Measurements from ENCODE around the gene TIMM17A.
A peak's percentile ranks its signal among the peaks of the same experiment; 100 is the strongest.

The TIMM17A gene

DNA sequence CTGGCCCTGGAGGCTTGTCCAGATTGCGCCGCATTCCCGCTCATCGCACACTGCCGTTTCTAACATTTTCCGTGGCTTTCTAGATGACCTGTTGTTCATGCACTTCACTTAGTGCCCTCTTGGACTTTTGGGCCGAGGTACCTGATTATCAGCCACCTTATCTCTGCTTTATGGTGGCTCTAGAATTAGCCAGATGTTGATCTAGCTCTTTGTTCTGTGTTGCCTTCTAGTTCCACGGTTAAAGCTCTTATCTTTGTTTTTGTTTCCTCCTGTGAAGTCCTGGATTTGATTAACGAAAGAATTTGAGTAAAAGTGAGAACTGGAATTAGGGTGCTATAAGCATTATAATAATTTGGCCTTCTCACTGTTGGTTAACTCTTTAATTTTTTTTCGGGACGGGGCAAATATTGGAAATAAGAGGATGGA is 28.1 kb downstream of the TIMM17A start:
- DNase-seq (ENCODE audit: low spot score) = no peak

- no peak for DNase-seq (ENCODE audit: low spot score)
Measured at GRCh38 chr1:201984446-201984845, 29.1 kb downstream of the TIMM17A start.

DNA sequence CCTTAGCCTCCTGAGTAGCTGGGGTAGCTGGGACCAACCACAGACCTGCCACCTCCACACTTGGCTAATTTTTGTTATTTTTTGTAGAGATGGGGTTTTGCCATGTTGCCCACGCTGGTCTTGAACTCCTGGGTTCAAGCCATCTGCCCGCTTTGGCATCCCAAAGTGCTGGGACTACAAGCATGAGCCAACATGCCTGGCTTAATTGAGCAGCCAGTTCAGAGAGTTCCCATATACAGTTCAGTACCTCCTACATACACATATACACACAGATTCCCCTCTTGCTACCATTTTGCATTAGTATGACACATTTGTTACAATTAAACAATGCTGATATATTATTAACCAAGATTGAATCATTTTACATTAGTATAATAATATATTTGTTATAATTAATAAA is 30.1 kb downstream of the TIMM17A start:
- no peak for DNase-seq (ENCODE audit: low spot score)

GRCh38 chr1:201988601-201989000 is 33.3 kb downstream of the TIMM17A start:
- no peak for DNase-seq (ENCODE audit: low spot score)

DNA sequence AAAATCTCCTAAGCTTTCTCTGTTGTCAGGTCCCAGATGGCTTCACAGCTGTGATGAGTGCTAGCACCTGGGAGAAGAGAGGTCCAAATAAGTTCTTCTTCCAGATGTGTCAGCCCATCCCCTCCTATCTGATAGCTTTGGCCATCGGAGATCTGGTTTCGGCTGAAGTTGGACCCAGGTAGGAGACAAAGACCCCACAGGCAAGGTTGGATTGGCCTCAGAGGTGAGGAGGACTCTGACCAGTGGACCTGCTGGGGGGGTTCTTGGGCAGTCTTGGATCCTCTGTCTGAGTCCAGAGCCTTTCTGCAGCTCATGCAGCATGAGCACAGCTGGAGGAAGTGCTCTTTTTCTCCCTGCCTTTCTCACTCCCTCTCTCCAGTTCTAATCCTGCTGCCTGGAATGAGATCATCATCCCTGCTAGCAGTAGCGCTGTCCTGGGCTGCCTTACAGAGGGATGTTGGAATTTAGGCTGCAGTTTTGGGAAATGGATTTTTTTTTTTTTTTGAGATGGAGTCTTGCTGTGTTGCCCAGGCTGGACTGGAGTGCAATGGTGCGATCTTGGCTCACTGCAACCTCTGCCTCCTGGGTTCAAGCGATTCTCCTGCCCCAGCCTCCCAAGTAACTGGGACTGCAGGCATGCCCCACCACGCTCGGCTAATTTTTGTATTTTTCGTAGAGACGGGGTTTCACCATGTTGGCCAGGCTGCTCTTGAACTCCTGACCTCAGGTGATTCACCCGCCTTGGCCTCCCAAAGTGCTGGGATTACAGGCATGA is 34.2 kb downstream of the TIMM17A start:
- DNase-seq (ENCODE audit: low spot score) = no peak

DNA sequence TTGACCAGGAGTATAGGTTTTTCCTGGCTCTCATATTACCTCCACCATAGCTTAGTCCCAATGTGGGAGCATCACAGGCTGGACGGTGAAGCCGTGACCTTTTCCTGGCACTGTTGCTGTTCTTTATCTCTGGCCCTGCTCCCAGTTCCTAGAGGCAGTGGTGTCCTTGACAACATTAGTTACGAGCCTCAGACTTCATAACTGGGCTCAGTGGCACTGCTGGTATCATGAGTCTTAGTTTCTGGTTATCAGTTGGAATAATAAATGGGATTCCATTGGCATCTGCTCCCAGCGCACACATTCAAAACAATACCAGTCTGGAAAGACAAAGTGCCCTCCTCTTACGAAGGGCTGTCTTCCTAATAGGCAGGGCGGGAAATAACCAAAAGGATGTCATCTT is 35.1 kb downstream of the TIMM17A start:
- no peak for DNase-seq (ENCODE audit: low spot score)

DNA sequence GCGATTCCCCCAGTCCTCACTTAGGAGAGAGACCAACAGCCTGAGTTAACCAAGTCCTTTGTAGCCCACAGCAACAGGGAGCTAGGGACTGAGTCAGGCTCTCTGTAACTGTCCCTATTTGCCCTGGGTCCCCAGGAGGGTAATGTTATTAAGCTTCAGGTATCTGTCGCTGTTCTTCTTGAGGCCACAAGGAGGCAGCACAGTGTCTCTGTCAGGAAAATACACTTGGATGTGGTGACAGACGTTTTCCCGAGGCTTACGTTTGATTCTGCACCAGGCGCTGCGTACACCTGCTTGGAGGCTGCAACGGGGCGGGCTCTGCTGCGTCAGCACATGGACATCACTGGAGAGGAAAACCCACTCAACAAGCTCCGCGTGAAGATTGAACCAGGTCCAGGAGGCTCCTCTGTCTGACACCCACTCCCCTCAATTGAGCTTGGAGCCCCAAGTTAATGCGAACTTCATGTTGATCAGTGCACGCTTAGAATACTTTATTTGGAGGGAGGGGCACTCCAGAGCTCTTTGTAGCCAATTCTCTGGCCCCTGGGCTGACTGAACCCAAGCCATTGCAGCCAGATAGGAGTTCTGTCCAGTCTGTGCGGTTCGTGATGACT is 44.4 kb downstream of the TIMM17A start:
- DNase-seq (ENCODE audit: low spot score) = peak; percentile 72

- no peak for DNase-seq (ENCODE audit: low spot score)
Measured at GRCh38 chr1:202002507-202002906, 47.2 kb downstream of the TIMM17A start.

DNA sequence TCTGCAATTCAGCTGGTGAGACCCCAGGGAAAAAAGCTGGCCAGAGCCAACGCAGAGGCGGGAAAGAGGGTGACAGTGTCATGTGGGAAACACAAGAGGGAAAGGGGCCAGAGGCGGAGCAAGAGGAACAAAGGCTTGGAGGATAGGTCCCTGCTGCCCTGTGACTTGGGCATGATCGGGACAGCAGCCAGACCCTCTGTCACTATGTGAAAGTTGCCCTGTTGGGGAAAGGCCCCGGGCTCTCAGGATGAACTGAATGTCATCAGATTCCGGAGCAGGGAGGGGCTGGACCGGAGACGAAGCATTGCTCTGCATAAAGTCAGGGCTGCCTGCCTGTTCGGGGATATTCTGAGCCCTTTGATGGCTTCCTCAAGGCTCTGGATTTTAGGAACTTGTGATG is 49.4 kb downstream of the TIMM17A start:
- no peak for DNase-seq (ENCODE audit: low spot score)

DNA sequence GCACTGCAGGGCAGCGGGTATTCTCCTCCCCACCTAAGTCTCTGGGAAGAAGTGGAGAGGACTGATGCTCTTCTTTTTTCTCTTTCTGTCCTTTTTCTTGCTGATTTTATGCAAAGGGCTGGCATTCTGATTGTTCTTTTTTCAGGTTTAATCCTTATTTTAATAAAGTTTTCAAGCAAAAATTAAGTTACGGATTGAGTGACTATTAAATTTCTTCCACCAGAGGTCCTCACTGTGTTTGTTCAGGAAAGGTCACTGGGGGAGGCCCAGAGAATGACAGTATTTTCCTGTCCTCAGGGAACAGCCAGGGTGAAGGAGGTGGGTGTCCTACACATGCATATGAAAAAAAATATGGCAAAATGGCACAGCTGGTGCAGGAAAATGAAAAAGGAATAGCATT is 50.7 kb downstream of the TIMM17A start:
- DNase-seq (ENCODE audit: low spot score) = peak; percentile 63

DNA sequence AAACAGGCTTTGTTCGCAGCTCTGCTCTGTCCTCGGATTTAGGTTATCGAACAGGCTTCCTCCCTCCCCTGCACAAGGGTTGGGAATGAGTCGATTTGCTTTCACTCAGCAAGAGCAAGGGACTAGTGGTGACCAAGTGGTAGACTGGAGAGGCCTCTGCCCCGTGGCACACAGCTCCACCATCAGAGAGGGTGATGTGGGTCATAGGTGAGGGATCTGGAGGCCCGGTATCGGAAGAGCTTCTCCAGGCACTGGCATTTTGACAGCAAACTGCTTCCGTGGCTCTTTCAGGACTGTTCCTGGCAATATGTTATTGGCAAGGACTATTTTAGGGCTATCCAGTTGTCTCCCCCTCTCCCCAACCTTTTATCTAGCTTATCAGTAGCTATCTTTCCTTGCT is 52.0 kb downstream of the TIMM17A start:
- DNase-seq (ENCODE audit: low spot score) = no peak

- DNase-seq (ENCODE audit: low spot score) = no peak
Measured at GRCh38 chr1:202007805-202008489, 52.6 kb downstream of the TIMM17A start.

DNA sequence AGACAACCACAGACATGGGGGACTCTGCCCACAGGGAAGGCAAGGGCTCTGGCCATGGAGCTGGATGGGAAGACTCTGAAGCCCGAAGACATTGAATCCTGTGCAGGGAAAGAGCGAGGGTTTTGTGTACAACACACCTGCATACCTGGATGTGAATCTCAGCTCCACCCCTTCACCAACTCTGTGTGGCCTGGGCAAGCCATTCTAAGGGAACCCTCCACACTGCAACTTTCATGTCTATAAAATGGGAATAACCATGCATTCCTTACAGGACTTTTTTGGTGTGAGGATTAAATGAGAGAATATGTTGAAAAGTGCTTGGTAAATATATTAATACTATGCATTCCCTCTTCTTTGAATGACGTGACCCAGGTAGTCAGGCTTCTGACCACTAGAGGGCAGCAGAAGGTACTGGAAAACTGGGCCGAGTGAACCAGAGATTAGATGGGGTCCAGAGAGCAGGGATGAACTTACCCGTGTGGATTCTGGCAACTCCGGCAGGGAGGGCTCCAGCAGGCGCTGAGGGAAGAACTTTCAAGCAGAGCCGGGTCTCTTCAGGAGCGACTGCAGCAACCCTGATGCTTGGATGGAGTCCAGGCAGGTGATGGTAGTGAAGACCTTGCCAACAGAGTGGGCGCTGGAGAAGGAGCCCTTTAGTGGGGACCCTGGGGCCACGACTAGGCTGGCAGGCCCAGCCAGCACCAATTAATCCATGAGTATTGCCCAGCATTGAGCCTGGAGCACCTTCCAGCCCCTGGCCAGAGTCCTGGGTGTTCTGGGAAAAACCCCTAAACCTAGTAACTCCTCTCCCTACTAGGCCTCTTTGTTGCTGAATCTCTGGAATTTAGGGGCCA is 54.2 kb downstream of the TIMM17A start:
- DNase-seq (ENCODE audit: low spot score) = peak; percentile 92

DNA sequence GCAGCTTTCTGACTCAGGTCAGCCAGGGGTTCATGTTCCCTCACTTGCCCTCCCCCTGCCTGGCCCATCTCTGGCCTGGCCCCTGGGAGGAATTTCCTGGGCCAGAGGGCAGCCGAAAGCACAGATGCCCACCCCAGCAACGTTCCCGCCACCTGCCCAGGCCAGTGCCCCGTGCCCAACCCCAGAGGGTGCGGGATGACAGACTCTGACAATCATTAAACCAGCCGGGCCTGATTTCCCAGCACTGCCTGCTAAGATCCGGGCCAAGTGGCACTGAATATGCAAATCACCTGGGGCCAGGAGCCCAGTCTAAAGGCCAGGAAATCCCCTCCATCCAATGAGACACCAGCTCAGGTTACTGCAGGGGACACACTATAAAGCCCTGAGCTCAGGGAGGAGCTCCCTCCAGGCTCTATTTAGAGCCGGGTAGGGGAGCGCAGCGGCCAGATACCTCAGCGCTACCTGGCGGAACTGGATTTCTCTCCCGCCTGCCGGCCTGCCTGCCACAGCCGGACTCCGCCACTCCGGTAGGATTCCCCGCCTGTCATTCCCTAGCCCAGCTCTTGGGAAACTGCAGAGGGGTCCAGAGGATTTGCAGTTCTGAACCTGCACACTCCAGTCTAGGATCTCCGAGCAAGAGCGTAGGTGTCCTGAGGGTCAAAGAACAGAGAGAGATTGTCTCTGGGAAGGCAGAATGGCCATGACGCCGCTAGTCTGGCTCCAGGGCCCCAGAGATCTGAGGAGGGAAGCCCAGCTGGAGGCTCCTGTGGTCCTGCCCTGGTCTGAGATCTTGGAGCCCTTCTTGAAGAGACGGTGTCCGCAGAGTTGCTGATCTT is 55.1 kb downstream of the TIMM17A start, which contains the start of gene ELF3:
ELF3 (plus strand) TSS at position 408 of the 836 bp plus-strand sequence. CDS start 550 bp downstream, outside the sequence.
- no peak for DNase-seq (ENCODE audit: low spot score)

DNA sequence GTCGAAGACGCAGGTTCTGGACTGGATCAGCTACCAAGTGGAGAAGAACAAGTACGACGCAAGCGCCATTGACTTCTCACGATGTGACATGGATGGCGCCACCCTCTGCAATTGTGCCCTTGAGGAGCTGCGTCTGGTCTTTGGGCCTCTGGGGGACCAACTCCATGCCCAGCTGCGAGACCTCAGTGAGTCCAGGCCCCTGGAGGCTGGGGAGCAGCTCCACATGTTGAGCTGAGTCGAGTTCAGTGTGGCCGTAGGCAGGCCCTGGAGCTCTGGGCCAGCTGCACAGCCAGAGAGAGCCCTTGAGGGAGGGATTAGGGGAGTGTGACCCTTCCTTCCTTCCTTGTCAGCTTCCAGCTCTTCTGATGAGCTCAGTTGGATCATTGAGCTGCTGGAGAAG is 56.7 kb downstream of the TIMM17A start:
- DNase-seq (ENCODE audit: low spot score) = no peak

DNA sequence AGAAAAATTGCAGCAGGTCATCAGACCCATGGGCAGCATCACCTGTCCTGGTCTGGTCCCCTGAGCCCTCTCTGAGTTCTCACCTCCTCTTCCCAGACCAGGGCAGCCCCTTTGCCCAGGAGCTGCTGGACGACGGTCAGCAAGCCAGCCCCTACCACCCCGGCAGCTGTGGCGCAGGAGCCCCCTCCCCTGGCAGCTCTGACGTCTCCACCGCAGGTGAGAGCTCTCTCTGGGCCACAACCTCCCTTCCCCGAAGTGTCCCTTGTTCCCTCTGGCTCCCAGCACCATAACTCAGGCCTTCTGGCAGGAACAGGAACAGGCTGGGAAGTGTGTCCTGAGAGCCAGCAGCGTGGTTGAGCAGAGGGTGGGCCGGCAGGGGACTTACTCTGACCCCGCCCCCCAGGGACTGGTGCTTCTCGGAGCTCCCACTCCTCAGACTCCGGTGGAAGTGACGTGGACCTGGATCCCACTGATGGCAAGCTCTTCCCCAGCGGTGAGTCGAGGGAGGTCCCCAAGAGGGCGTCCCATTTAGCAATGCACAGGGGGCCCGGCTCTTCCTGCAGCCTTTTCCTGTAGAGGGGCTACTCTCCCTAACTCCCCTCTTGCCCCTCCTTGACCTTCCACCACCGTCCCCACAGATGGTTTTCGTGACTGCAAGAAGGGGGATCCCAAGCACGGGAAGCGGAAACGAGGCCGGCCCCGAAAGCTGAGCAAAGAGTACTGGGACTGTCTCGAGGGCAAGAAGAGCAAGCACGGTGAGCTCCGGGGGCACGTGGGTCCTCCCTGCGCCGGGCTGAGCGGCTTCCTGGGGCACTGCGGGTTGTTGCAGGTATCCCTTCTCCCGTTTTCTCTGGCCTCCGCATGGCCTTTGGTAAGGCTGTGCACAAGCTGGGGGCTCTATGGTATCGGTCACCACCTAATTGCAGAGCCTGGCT is 57.5 kb downstream of the TIMM17A start:
- DNase-seq (ENCODE audit: low spot score) = no peak

DNA sequence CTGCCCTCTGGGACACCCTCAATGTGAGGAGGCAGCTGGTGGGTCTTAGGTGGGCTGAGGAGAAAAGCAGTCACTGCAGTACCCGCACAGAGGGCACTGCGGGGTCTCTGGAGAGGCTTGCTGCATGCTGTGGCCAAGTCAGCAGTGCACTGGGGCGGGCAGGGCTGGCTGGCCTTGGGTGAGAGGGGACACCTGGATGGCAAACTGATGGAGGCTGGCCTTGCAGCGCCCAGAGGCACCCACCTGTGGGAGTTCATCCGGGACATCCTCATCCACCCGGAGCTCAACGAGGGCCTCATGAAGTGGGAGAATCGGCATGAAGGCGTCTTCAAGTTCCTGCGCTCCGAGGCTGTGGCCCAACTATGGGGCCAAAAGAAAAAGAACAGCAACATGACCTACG is 58.3 kb downstream of the TIMM17A start:
- DNase-seq (ENCODE audit: low spot score) = no peak

DNA sequence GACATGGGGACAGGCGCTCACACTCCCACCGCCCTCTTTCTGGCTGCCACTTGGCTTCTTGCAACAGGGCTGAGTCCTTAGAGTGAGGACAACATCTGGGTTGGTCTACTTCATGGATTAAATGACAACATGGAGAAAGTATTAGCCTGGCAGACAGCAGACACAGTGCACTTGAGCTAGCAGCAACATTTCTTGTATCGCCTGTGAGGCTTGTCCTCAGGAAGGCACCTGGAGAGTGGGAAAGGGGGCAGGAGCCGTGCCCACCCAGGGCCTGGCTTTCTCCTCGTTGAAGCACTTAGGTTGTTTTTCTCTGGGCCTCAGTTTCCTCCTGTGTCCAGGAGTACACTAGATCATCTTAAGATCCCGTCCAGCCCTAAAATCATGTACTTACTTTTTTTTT is 58.8 kb downstream of the TIMM17A start:
- no peak for DNase-seq (ENCODE audit: low spot score)

- DNase-seq (ENCODE audit: low spot score) = no peak
Measured at GRCh38 chr1:202014915-202015661, 59.8 kb downstream of the TIMM17A start.

GRCh38 chr1:202015662-202015937 is 60.3 kb downstream of the TIMM17A start:
- no peak for DNase-seq (ENCODE audit: low spot score)

All from hepatic stellate cell (primary cell).